ENCODE results near the gene SLC6A9.

The SLC6A9 gene

DNA sequence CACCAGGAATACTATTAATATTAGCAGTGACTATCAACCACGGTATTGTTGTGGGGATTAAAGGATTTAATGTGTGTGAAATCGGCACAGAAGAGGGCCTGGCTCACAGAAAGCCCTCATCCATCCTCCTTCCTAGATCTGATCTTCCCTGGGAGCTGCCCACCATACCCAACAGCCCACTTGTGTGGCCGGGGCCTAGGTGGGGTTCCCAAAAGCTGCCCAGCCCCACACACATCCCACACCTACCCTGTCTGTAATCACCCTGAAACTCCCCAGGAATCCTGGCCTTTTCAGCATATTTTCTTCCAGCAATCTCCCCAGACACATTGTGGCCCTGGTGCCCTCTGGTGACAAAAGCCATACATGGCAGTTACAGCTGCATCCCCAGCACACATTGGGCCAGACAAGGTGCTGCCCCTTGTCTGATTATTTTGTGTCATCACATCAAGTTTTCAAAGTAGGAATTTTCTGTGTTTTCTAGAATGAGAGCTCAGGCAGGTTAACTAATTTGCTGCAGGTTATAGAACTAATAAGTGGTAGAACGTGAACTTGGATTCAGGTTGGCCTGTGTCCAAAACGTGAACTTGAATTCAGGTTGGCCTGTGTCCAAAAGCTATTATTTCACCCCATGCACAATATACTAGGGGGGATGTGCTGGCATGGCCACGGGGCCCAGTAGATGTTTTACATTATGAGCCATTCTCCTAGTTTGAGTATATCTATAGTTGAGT, 5.3 kb upstream of the SLC6A9 start:
- Mint-ChIP-seq H3K9me3 (no peaks in the 10 kb centered on the region), H3K4me1 (peaks cover 3% of the 10 kb centered on the region), H3K36me3 (no peaks in the 10 kb centered on the region), H3K27ac (no peak overlapping the region), H3K4me3 (no peak overlapping the region), H3K27me3 (no peaks in the 10 kb centered on the region)

DNA sequence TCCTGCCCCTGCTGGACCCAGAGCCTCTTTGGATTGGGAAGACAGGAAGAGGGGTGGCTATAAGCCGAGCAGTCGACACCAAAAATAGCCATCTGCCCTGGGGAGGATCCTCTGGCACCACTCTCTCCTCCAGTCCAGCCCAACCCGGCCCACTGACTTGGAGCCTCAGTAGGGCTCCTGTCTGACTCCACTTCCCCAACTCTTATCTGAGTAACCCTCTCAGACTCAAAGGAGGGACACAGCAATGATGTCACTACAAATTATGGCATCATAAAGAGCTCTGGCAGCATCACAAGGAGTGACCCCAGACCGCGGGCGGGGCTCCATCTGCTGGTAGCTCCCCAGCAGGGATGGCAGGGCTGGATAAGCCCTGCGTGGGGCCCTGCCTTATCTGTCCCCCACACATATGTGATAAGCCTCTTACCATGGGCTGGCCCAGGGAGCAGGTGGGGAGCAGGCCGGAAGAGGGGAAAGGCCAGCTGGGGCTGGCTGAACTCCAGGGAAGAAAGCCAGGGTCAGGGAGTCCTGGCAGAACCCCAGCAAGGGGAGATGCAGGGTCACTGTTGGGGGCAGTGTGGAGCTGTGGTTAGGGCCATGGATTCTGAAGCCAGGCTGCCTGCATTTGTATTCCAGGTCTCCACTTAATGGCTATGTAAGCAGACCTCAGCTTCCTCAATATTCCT, 4.6 kb upstream of the SLC6A9 start:
- Mint-ChIP-seq H3K9me3 (no peaks in the 10 kb centered on the region), H3K4me3 (no peak overlapping the region), H3K36me3 (no peaks in the 10 kb centered on the region), H3K27me3 (no peaks in the 10 kb centered on the region), H3K27ac (no peak overlapping the region), H3K4me1 (peaks cover 3% of the 10 kb centered on the region)

DNA sequence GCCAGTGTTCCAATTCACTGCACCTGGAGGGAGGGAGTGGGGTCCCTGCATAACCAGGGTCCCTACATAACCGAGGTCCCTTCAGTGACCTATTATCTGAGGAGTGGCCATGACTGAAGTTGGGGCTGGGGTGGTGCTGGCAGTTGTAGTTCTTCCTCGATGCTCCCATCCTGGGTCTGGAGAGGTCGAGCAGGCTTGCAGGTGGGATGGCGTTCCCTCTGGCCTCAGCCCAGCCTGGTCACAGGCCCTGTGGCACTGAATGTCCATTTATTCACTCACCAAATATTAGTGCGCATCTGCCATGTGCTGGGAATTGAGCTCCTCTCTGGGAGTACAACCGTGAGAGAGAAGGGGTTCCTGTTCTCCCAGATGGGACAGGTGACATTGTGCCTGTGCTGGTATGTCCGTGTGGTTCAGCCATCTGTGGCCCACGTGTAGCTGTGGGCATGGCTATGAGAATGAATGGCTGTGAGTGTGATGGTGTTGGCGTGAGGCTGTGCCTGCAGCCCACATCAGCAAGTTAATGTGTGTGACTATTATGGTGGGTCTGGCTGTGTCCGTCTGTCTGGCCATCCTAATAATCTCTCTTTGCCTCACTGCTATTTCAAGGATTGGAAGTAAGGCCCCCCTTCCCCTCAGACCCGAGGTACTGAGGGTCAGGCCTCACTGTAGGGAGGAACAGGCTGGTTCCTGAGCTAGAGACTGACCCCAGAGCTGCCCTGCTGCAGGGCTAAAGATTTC, 3.9 kb upstream of the SLC6A9 start:
- Mint-ChIP-seq H3K27me3 (no peaks in the 10 kb centered on the region), H3K4me1 (peaks cover 3% of the 10 kb centered on the region), H3K27ac (no peak overlapping the region), H3K4me3 (no peak overlapping the region), H3K9me3 (no peaks in the 10 kb centered on the region), H3K36me3 (no peaks in the 10 kb centered on the region)

DNA sequence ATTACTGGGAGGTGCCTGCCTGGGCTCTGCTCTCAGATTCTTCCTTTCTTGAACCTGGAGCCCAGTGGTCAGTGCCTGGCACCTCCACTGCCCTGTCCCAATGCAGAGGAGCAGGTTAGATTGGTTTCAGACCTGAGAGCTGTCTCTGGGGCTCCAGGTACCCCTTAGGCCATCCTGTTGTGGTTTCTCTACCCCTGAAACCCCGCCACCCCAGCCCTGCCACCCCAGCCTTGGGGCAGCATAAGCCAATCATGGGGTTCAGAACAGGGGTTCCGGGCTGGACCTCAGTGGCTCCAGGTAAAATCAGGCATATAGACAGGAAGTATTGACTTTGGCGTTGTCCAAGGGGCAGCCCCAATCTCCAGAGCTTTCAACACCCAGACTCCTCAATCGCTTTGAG, 3.2 kb upstream of the SLC6A9 start:
- Mint-ChIP-seq H3K36me3 (peaks cover under 1% of the 10 kb centered on the region), H3K27me3 (no peaks in the 10 kb centered on the region), H3K4me1 (peaks cover 9% of the 10 kb centered on the region), H3K27ac (no peak overlapping the region), H3K9me3 (no peaks in the 10 kb centered on the region), H3K4me3 (no peak overlapping the region)

DNA sequence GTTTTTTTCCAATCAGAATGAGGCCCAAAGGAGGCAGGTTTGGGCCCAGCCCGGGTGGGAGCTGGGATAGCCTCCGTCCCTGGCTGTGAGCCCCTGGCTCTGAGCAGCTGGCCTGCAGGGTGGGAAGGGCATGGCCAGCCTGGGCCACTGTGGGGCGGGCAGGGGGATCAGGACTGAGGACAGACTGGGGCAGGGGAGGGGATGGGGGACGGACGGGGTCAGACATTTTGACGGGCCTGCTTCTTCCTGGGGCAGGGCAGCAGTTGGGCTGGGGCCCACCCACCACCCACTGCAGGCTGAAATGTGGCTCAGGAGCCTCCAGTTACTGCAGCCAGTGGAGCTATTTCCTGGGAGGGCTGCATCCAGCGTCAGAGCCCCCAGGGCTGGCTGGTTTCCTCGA, 2.5 kb upstream of the SLC6A9 start:
- Mint-ChIP-seq H3K4me1 (peaks cover 15% of the 10 kb centered on the region), H3K36me3 (peaks cover 2% of the 10 kb centered on the region), H3K27me3 (no peaks in the 10 kb centered on the region), H3K9me3 (no peaks in the 10 kb centered on the region), H3K4me3 (no peak overlapping the region), H3K27ac (no peak overlapping the region)

DNA sequence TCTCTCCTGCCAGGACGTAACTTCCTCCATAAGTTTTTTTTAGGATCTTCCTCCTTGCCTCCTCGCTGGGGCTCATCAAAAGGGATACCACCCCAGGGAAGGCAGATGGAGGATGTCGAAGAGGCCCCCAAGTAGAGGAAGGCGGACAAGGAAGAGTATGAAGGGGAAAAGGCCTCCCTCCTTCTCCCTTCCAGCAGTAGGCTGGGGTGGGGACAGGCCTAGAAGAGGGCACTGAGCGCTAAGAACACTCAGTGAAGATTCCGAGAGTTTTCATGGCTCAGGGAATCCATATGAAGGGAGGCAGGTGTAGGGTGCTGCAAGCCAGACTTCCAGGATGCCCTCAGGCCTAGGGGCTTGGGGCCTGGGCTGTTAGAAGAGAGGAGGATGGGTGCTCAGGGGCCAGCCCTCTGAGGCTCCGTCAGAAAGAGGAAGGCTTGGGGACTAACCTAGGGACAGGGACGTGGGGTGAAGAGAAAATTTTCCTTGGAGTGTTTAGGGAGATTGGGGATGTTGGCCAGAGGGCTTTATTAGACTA, 1.8 kb upstream of the SLC6A9 start:
- H3K27ac Mint-ChIP-seq, result no peak overlapping the region
- no peaks in the 10 kb centered on the region for H3K9me3 Mint-ChIP-seq
- peaks cover 21% of the 10 kb centered on the region for H3K4me1 Mint-ChIP-seq
- H3K27me3 Mint-ChIP-seq, result no peaks in the 10 kb centered on the region
- H3K4me3 Mint-ChIP-seq, result no peak overlapping the region
- peaks cover 2% of the 10 kb centered on the region for H3K36me3 Mint-ChIP-seq

DNA sequence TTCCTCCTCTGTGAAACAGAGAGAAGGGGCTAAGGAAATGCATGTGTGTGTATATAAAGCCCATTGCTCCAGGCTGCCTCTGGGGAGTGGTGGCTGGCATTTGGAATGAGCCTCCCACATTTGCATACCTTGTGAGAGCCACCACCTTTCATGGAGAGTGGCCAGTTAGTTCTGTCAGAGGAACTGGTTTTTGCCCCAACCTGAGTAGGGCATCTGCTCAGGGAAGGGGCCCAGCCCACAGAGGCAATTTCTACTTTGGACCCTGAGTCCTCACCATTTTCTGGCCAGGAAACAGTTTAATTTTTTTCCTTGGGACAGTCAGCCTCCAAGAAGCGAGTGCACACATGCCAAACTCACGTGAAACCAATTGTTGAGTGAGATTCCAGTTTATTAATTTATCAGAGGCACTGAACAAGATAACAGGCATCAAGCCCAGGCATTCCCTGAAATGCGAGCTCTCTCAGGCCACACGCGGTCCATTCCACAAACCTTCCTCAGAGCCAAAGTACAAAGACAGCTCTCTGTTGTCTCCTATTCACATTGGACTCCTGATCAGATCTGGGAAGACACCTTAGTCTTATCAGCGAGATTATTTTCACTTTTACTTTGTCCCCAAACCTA, 1.0 kb upstream of the SLC6A9 start:
- peaks cover 25% of the 10 kb centered on the region for H3K4me1 Mint-ChIP-seq
- H3K36me3 Mint-ChIP-seq, result peaks cover 3% of the 10 kb centered on the region
- no peak overlapping the region for H3K27ac Mint-ChIP-seq
- H3K4me3 Mint-ChIP-seq, result peak overlapping the region; percentile 89
- no peaks in the 10 kb centered on the region for H3K9me3 Mint-ChIP-seq
- H3K27me3 Mint-ChIP-seq, result no peaks in the 10 kb centered on the region

DNA sequence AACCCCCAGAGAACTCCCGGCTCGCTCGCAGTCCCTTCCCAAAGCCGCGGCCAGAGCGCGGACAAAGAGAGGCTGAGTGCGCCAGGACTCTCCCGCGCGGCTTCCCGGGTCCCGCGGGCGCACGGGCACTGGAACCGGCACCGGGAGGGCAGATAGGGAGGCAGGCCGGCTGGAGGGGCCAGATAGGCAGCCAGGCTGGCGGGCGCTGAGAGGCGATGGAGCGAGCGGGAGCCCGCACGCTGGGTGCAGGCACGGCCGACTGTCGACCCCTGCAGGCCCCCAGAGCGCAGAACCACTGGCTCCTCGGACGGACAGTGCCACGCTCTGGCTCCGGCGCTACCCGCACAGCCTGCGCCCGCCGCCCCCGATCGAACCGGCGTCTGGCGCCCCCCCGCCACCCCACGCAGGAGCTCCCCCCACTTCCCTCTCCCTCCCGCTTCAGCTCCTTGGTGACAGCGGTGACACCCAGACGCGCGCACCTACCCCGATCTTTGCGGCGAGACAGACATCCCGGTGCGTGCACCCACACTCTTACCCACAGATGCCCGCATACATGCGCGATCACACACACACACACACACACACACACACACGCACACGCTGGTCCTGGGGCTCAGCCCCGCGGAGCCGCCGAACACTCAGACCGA, 534 bp downstream of the SLC6A9 start:
- Mint-ChIP-seq H3K36me3 (peaks cover 4% of the 10 kb centered on the region), H3K27ac (peak overlapping the region; percentile 92), H3K9me3 (no peaks in the 10 kb centered on the region), H3K4me1 (peaks cover 25% of the 10 kb centered on the region), H3K4me3 (peak overlapping the region; percentile 89), H3K27me3 (no peaks in the 10 kb centered on the region)

DNA sequence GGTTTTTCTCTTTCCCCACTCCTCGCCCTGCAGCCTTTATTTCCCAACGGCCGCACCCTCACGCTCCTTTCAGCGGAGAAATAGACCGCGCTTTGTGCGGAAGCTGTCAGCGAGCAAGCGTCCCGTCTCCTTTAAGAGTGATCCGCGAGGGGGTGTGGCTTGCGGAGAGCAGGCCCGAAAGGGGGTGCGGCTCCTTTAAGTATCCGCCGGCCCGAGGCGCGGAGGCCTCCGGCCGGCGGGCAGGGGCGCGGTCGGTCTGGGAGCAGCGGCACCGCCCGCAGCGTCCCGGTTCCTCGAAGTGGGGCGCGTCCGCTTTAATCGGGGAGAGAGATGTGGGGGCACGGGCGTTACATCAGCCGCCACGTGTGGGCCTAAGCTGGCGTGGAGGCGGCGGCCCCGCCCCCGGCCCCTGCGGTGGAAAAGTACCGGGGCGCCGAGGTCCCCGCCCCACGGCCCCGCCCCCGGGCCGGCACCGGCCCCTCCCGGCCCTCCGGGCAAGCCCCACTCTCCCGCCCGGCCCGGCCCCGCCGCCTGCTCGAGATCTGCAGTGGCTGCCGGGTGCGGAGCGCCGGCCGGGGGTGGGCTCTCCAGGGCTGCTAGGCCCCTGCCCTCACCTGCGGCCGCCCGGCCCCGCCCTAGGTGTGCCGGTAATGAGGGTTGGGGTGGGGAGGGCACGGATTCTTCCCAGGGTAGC, 1.2 kb downstream of the SLC6A9 start:
- H3K36me3 Mint-ChIP-seq, result peaks cover 5% of the 10 kb centered on the region
- H3K27ac Mint-ChIP-seq, result peak overlapping the region; percentile 97
- H3K4me3 Mint-ChIP-seq, result peak overlapping the region; percentile 97
- H3K27me3 Mint-ChIP-seq, result no peaks in the 10 kb centered on the region
- H3K4me1 Mint-ChIP-seq, result peaks cover 25% of the 10 kb centered on the region
- no peaks in the 10 kb centered on the region for H3K9me3 Mint-ChIP-seq

DNA sequence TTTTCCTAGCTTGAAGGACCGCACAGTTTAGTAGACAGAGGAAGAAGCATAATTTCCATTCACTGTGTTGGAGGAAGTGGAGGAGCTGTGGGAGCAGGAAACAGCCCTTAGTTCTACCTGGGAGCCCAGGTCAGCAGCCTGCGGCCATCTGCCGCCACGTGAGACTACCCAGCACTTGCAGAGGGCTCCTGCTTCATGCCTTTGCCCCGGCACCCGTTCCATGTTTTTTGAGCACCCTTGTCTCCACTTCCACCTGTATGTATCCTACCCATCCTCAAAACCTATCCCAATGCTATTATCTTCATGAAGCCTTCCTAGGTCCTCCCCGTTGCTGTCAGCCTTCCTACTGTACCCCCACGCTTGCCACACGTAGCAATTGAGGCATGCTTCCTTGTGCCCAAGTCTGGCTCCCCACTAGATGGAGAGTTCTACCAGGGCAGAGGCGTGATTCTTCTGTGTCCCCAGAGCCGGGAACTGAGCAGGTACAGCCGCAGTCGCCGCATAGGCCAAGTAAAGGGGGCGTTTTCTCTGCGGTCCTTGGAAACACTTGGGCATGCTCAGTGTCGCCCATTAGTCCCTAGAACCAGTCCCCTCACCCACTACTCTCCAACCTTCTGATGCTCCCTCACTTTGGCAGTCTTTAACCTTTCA, 1.9 kb downstream of the SLC6A9 start:
- Mint-ChIP-seq H3K27ac (peak overlapping the region; percentile 97), H3K27me3 (no peaks in the 10 kb centered on the region), H3K4me1 (peaks cover 25% of the 10 kb centered on the region), H3K36me3 (peaks cover 8% of the 10 kb centered on the region), H3K9me3 (no peaks in the 10 kb centered on the region), H3K4me3 (peak overlapping the region; percentile 97)

DNA sequence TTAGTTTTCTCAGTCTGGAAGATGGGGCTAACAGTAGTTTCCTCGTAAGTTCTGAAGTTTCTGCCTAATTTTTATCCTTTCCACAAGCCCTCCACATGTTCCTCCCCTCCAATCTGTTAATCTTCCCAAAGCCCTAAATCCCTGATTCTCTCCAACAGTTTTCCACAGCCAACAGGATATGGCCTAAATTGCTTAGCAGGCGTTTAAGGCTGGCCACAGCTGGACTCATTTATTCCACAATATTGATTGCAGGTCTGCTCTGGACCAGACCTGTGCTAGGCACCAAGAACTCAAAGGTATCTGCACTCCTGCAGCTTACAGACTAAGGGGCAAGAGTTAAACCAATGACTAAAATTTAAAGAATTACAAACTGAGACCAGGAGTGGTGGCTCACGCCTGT, 3.9 kb downstream of the SLC6A9 start:
- Mint-ChIP-seq H3K9me3 (no peaks in the 10 kb centered on the region), H3K27me3 (no peaks in the 10 kb centered on the region), H3K27ac (no peak overlapping the region), H3K4me3 (no peak overlapping the region), H3K36me3 (peaks cover 11% of the 10 kb centered on the region), H3K4me1 (peaks cover 22% of the 10 kb centered on the region)

DNA sequence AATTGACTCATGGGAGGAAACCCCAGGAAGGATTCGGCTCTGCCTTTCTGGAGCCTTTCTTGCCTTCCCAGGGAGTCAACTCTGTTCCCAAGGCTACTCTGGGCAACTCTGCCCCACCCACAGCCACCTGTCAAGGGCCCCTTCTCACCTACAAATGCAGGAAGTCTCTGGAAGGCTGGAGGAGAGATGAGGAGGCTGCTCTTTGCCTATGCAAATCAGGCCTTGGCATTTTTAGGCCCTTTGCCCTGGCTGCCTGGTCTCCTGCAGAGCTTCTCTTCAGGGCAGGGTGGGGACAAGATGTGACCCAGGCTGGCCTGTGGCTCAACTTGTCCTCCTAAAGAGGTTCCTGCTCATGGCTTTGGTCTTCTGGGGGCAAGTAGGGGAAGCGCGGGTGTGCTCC, 5.4 kb downstream of the SLC6A9 start:
- Mint-ChIP-seq H3K27ac (no peak overlapping the region), H3K9me3 (no peaks in the 10 kb centered on the region), H3K4me3 (no peak overlapping the region), H3K36me3 (peaks cover 15% of the 10 kb centered on the region), H3K27me3 (no peaks in the 10 kb centered on the region), H3K4me1 (peaks cover 22% of the 10 kb centered on the region)

DNA sequence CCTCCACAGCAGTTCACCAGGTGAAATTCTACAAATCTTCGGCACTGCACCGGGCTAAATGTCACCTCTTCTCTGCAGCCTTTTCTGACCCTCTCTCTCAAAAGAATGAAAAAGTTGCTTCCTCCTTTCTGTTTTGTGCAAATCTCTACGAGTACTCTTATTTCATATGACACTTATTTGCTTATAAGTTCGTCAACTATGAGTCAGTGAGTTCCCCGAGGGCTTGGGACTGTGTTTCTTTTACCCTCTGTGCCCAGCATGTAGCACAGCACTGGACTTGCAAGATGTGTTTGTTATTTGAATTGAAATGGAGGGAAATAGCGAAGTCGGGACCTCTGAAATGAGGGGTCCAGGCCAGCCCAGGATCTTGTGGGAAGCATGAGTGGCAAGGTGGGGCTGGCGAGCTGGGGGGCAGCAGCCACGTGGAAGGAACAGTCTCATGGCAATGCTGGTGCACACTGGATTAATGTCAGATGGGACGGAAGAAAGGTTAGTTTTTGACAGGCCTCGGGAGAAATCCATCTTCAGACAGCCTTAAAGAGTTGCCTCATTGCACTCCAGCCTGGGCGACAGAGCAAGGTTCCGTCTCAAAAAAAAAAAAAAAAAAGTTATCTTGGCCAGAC, 6.2 kb downstream of the SLC6A9 start:
- Mint-ChIP-seq H3K27me3 (no peaks in the 10 kb centered on the region), H3K9me3 (no peaks in the 10 kb centered on the region), H3K36me3 (peaks cover 15% of the 10 kb centered on the region), H3K27ac (no peak overlapping the region), H3K4me3 (no peak overlapping the region), H3K4me1 (peaks cover 22% of the 10 kb centered on the region)
